Measurements from ENCODE around the gene EYS.

DNA sequence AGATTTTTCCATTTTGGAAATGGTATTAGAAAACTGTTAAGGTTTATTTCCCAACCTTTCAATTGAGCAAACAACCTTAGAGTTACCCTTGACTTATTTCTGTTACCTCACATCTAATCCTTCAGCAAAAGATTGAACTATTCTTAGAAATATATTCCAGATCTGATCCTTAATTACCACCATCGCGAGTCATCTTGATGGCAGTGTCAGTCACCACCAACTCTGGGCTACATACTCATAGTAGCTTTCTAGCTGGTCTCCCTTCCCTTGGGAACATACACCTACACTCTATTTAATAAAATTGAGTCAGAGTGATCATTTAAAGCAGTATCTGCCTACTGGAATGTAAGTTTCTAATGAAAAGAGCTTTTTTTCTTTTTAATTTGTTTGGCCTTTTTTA lies 308.2 kb downstream of the EYS start:
- TF ChIP-seq CTCF (conservative IDR thresholded peaks at IDR 0.05; ENCODE audit: low read length) (no peak), EZH2phosphoT487 (IDR thresholded peaks at IDR 0.05; ENCODE audit: borderline replicate concordance) (no peak)

Data from Loucy (cell line).